OCI-M2 (cell line): Measurements from ENCODE around the gene OR10X1.

Experiments used
- DNase-seq: peaks from one replicate; lab custom pipeline; 2025; ENCODE audit not compliant: unreplicated experiment; lab: John Stamatoyannopoulos, UW

Gene OR10X1, protein sequence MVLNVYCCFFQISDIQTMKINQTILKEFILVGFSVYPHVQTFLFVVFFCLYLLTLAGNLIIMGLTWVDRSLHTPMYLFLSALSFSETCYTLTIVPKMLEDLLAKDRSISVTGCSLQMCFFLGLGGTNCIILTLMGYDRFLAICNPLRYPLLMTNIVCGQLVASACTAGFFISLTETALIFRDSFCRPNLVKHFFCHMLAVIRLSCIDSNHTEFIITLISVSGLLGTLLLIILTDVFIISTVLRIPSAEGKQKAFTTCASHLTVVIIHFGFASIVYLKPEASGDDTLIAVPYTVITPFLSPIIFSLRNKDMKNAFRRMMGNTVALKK

DNA sequence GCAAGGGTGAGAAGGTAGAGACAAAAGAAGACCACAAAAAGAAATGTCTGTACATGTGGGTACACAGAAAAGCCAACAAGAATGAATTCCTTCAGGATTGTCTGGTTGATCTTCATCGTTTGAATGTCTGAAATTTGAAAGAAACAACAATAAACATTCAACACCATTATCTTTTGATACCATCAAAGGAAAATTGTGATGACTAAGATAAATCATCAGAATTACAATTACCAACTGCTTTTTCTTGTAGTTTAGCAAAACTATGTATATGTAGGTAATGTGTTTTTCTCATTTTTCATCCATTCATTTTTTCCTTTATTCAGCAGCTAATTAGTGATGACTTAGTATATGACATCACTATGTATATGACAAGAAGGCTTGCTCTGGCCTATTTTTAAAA is at the start of gene OR10X1:
Gene OR10X1 (minus strand): TSS at position 167 of the 400 bp plus-strand sequence. CDS start 0 bp downstream, at position 167.
- no peak for DNase-seq

DNA sequence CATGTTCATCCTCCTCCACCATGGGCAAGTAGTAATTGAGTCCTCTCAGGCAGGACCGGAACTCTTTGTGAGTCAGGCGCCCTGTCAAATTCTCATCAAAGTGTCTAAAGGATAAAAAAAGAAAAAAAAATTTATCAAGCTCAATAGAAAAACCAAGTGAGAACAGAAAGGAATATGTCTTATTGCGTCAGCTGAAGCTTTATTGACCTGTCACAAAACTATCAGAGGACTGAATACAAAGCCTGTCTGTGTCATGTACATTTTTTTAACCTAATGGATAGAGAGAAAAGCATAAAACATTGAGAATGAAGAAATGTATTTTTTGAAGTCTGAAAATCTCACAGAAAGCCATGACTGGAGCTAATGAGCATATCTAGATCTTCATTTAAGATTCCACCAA is 34.1 kb upstream of the OR10X1 start:
- DNase-seq = no peak

DNA sequence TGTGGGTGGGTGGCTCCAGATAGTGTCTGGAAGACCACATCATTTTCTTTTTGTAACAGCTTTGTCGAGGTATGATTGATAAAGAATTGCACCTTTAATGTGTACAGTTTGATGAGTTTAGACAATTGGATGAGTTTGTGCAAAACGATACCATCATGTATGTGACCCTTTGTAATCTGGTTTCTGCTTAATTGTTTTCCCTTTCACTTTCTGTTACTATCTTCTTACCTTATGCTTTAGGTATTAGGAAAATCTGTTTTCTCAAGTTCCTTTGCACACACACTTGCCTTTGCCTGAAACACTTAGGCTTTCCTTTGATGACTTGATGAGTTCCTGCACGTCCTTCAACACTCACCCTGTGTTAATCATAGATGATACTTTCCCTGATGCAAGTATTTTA is 32.2 kb upstream of the OR10X1 start:
- no peak for DNase-seq

DNA sequence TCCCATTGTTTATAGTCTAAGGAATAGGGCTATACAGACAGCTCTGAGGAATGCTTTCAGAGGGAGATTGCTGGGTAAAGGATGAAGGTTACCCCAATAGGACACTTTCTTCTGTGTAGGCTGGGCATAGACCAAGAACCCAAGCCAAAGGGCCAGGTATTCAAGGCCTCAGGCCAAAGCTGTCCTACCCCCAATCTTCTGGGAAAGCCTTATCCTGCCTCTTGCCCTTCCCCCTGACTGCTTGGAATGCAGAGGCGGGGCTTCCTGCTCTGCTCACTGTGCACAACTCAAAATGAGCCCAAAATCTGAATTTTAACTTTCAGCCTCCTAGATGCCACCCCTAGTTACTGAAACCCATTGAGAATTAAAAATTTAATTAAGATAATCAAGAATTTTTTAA is 27.6 kb upstream of the OR10X1 start:
- no peak for DNase-seq

DNA sequence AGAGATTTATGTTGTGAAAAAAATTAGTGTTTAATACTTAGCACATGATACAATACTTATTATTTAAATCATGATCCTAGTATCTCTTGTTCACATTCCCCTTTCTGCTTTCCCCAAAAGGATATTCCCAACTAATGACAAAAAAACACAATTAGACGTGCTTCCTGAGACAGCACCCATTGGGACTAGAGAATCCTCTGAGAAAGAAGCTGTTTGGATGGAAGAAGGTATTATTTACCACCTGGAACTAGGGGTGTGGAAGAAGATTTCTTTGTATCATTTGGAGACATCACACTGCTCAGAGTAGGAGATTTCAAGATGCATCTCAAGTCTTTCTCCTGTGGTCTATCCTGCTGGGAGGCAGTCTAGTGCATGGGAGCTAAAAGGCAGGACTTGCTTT is 25.3 kb upstream of the OR10X1 start, which contains the start of gene OR10Z1:
Gene OR10Z1 (plus strand): TSS at position 301 of the 400 bp plus-strand sequence. CDS start 1,171 bp downstream, outside the sequence.
- DNase-seq = no peak

DNA sequence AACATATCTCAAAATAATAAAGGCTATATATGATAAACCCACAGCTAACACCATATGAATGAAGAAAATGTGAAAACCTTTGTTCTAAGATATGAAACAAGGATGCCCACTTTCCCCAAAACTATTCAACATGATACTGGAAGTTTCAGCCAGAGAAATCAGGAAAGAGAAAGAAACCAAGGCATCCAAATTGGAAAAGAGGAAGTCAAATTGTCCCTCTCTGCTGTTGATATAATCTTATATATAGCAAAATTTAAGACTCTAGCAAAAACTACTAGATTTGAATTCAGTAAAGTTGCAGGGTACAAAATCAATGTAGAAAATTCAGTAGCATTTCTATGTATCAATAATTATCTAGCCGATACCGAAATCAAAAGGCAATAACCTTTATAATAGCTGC is 21.0 kb upstream of the OR10X1 start:
- DNase-seq = no peak

DNA sequence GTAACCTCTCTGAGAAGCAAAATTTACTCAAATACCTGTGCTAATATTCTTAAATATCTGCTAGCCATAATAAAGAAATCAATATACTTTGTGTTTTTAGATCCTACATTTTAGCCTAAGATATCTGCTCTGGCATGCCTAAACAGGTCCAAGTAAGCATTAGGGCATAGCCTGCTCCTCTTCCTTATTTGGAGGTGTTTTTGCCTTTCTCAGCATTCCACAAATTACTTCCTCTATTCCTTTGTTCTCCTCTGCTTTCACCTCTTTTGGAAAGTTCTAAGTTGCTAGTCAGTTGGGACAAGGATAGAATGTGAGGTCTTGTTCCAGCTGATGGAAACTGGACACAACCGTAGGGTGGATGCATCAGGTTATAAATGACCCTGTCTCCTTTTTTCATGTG is 7.2 kb upstream of the OR10X1 start:
- DNase-seq = no peak

DNA sequence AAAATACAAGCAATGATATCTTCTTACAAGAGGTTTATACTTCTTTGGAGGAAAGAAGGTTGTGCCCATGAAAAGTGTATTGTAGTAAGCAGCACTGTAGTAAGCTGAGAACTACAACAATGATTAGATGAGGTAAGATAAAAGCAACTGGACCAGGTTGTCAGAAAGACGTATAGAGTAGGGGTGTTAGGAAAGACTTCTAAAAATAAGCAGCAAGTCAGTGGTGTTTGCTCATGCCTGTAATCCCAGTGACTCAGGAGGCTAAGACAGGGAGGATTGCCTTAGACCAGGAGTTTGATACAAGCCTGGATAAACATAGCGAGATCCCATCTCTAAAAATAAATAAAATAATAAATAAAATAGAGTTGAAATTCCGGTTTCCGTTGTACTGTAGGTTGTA is 4.3 kb upstream of the OR10X1 start:
- DNase-seq = no peak

DNA sequence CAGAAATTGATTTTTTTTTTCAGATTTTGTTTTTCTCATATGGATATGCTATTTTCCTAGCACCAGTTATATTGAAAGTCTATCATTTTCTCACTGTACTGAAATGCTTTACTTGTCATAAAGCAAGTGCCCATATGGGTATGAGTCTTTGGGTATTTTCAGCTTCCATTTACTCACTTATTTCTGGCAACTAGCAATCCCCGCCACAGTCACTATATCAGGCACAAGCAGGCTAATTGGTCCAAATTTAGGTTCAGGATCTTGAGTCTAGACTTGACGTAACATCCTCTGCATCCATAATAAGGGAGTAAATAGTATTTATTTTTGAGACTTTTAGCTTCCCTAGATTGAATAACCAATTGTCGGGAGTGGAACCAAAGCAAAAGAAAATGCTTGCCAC is 2.1 kb downstream of the OR10X1 start:
- DNase-seq = no peak

DNA sequence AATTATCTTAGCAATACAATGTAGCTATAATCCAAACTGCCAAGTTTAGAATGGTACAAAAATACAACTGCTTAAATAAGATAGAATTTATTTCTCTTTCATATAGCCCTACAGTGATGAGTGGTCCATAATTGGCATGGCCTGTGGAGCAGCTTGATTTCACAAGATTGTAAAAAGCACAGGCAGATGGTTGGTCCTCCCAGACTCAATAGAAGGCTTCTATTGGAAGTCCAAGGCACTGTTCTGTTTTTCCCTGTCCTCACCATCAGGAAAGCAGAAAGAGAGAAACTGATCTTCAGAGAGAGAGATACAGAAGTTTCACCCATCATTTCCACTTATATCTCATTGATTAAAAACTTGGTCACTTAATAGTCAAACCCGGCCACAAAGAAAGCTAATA is 7.5 kb downstream of the OR10X1 start:
- DNase-seq = no peak

DNA sequence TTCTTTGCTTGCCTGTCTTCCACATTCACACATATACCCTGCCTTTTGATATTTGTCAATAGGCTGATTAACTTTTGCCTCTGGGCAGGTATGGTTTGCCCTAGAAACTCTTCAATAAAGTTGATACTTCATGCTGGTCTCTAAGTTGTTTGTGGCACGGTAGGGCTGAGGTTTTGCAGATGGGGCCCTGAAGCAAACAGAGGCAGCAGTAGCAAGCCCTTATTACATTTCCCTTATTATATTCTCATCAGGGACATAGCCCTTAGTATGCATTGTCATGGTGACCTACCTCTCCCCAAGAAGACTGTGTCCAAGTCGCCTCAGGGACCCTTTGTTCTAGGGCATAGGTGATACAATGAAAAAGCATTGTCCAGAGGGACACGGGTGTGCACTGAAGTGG is 9.2 kb downstream of the OR10X1 start, which contains the start of gene OR6P1:
Gene OR6P1 (minus strand): TSS at position 101 of the 400 bp plus-strand sequence. CDS start 6,976 bp downstream, outside the sequence.
- no peak for DNase-seq

DNA sequence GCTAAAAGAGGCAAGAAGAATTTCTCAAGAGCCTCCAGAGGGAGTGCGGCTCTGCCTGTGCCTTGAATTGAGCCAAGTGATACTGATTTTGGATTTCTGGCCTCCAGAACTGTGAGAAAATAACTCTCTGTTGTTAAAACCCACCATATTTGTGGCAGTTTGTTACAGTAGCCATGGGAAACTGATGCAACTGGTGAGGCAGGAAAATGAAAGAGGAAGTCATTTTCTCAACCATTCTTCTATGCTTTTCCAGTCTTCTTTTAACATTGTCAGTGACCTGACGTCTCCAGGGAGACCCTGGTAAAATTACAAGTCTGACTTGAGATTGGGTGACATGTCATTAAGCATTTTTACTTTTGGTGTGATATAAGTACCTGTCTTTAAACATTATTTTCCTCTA is 15.1 kb downstream of the OR10X1 start:
- no peak for DNase-seq

DNA sequence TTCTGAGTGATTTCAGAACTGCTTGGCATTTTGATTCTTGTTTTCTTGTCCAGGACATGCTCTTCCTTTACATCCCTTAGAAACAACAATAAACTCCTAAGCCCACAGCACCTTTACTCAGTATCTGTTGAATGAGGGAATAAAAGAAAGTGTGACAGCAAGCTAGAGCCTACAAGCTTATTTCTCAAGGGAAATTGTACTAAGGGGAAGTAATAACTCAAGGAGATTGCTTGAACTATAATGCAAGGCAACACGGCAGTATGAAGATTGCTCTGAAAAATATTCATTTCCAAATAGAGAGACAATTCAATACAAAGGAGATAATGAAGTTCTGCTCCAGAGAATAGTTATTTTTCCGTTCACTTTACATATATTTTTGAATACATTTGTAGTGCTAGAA is 15.8 kb downstream of the OR10X1 start:
- no peak for DNase-seq

DNA sequence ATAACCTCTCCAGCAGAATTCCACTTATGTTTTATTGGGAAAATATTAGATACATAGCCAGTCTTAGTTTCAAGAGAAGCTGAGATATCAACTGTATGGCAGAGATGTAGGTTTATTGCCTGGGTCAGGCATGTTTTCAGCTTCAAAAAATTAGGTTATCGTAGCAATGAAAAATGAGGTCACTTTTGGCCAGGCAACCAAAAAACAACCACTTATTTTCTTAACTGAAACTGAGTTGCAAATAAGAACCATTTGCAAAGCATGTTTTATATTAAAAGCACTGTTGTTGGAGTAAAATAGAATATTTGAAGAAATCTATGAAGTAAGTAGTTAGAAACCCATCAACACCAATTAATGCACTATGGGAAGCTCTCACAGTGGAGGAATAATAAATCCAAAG is 20.0 kb downstream of the OR10X1 start:
- DNase-seq = no peak

DNA sequence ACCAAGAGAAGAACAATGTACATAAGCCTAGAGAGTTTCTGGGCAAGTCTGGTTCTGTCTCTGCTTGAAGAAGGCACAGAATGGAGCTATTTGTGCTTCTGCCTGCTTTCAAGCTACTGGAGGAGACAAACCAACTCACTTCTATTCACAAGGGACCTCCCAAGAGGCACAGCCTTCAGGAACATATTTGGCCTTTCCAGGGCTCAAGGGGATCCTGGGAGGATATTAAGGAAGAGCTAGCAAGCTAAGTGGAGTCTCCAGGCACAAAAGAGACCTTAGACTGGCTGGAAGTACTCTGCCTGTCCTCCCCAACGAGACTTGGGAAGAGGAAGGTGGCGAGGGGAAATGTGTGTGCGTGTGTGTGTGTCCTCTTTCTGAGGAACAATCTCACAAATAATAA is 25.3 kb downstream of the OR10X1 start, which contains the start of gene OR6Y1:
Gene OR6Y1 (minus strand): TSS at position 54 of the 400 bp plus-strand sequence. CDS start 6,300 bp downstream, outside the sequence.
- no peak for DNase-seq

DNA sequence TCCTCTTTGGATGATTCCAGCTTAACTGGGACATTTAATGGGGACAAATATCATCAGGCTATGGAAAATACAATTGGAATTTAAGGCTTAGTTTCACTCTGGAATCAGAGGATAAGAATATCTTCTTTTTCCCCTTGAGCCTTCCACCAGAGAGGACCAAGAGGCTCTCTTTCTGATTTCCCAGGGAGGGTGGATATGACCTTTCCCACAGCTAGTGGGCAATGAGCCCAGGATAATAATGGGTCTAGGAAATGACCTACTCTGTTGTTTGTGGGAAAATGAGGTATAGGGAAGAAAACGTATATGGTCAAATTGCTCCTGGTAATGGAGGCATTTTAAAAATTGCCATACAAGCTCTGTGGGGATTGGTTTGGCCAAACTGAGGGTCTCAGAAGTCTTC is 27.4 kb downstream of the OR10X1 start:
- no peak for DNase-seq

DNA sequence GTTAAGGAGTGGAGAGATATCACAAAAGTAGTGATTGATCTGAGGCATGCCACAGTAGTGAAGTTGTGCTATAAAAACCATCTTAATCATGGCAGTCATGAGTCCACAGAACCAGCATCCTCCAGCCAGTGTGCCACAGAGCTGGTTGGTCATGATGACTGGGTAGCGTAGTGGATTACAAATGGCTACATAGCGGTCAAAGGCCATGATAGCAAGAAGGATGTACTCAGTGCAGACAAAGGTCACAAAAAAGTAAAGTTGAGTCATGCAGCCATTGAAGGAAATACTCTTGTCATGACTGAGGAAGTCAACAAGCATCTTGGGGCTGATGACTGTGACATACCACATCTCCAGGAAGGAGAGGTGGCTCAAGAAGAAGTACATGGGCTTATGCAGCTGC is 32.2 kb downstream of the OR10X1 start:
- no peak for DNase-seq

DNA sequence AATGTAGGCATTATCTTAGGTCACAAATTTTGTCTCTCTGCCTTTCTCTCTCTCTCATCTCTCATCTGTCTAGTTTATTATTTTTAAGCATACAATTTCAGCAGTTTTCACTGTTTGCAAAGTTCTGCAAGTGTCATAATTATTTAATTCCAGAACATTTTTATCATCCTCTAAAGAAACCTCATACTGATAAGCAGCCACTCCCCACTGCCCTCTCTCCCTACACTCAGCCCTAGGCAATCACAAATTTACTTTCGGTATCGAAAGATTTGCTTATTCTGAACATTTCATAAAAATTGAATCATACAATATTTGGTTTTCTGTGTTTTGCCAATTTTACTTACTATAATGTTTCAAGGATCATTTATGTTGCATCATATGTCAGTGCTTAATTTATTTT is 42.1 kb downstream of the OR10X1 start:
- DNase-seq = no peak

DNA sequence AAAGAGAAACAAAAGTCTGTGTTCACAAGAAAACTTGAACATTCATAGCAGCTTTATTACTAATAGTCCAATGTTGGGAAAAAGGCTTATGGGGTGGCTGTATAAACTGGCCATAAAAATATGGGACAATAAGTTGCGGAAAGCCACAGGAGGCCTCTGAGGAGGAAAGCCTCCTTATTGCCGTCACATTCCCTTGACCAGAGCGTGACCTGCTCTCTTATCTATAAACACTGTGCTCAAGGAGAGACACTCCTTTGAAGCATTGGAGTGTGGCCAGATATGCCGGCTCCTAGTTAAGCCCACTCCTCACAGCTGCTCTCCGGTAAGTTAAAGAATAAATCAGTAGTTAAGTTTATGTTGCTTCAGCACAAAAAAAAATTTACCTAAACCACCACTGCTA is 45.2 kb downstream of the OR10X1 start:
- no peak for DNase-seq
